DMS53 treated with DMSO at 0.1 percent for 48 hours (cell line): Measurements from ENCODE around the gene FIGN.

ENCODE experiments used
- DNase-seq: peaks from one replicate; lab custom pipeline; 2025; ENCODE audit not compliant: unreplicated experiment; lab: John Stamatoyannopoulos, UW

Gene FIGN

GRCh38 chr2:163736433-163737189 is 803 bp upstream of the FIGN start:
- DNase-seq, result peak; percentile 35

- peak; percentile 44 for DNase-seq
Observed at GRCh38 chr2:163734881-163735684, 725 bp downstream of the FIGN start.

GRCh38 chr2:163734401-163734800 is 1.4 kb downstream of the FIGN start:
- DNase-seq, result no peak

GRCh38 chr2:163733956-163734355 is 1.9 kb downstream of the FIGN start:
- no peak for DNase-seq

- no peak for DNase-seq
Observed at GRCh38 chr2:163733301-163733938, 2.4 kb downstream of the FIGN start.

- no peak for DNase-seq
Observed at GRCh38 chr2:163732727-163733126, 3.1 kb downstream of the FIGN start.

GRCh38 chr2:163731735-163732134 is 4.1 kb downstream of the FIGN start:
- no peak for DNase-seq

GRCh38 chr2:163730556-163730955 is 5.3 kb downstream of the FIGN start:
- no peak for DNase-seq

- no peak for DNase-seq
Observed at GRCh38 chr2:163729636-163730273, 6.1 kb downstream of the FIGN start.

- no peak for DNase-seq
Observed at GRCh38 chr2:163723881-163724280, 11.9 kb downstream of the FIGN start.

GRCh38 chr2:163723348-163723747 is 12.5 kb downstream of the FIGN start:
- no peak for DNase-seq

- DNase-seq, result no peak
Observed at GRCh38 chr2:163719331-163719730, 16.5 kb downstream of the FIGN start.

GRCh38 chr2:163717993-163718680 is 17.7 kb downstream of the FIGN start:
- DNase-seq, result peak; percentile 75

- peak; percentile 59 for DNase-seq
Observed at GRCh38 chr2:163717515-163717914, 18.3 kb downstream of the FIGN start.

GRCh38 chr2:163716101-163716500 is 19.7 kb downstream of the FIGN start:
- DNase-seq, result no peak

- DNase-seq, result no peak
Observed at GRCh38 chr2:163715668-163716067, 20.1 kb downstream of the FIGN start.

- DNase-seq, result no peak
Observed at GRCh38 chr2:163715199-163715598, 20.6 kb downstream of the FIGN start.

GRCh38 chr2:163713534-163714311 is 22.1 kb downstream of the FIGN start:
- no peak for DNase-seq

GRCh38 chr2:163711699-163712098 is 24.1 kb downstream of the FIGN start:
- no peak for DNase-seq

GRCh38 chr2:163711258-163711657 is 24.6 kb downstream of the FIGN start:
- DNase-seq, result no peak
